ENCODE measurements around the gene GPR158.

GPR158 gene

GRCh38 chr10:25492680-25493079, 317.9 kb downstream of the GPR158 start:
- no peak for DNase-seq (ENCODE audit: low read depth in 1 of 2, low spot score in 1 of 2)

- DNase-seq (ENCODE audit: low read depth in 1 of 2, low spot score in 1 of 2) = no peak
These were observed 318.5 kb downstream of the GPR158 start for GRCh38 chr10:25493122-25493893.

DNA sequence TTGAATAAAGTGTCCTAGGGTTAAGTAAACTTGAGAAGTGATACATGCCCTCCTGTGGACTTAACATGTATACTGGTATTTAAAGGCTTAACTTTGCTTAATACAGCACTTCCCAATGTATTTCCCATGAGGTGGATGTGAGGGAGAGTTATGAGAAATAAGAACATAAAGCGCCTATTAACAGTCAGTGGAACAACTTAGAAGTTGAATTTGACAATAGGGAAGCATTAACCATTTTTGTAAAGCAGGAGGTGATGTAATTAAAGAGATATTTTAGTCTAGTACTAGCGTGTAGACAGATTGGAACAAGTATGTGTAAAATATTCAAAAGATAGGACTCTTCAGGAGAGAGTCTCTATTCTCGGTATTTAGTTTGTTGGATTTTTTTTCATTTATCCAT, 322.4 kb downstream of the GPR158 start:
- no peak for DNase-seq (ENCODE audit: low read depth in 1 of 2, low spot score in 1 of 2)

DNA sequence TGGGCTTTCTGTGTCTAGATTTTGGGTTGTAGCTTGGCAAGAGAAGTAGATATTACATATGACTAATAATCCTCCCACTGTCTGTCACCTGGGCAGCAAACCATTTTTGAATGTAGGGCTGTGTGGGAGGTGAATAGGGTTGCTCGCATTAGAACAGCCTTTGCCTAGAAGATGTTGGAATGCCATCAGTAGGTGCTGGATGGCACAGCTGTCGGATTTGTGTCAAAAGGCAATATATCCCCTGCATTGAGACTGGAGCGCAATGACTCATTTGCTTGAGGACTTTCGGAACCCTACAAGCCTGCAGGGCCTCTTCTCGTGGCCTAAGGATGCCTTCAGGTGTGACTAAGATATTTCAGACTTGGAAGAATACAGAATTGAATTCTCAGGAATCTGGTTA, 323.8 kb downstream of the GPR158 start:
- DNase-seq (ENCODE audit: low read depth in 1 of 2, low spot score in 1 of 2) = no peak

- no peak for DNase-seq (ENCODE audit: low read depth in 1 of 2, low spot score in 1 of 2)
These were observed 327.1 kb downstream of the GPR158 start for GRCh38 chr10:25501912-25502311.

DNA sequence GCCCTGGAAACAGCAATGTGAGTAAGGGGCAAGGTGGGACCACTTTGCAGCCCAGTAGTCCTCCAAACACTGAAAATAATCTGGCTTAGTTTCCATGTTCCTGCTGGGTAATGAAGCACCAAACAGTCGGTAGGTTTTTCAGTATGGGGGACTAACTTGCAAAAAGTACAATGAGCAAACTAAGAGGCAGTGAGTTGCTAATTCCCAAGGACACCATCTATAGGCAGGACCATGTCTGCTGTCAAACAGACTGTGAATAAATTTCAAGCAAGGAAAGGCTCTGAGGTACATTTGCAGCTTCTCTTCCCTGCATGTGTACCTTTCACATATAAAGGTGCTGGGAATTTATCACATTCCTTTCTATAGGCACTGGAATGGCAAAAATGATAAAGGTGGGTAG, 327.7 kb downstream of the GPR158 start:
- DNase-seq (ENCODE audit: low read depth in 1 of 2, low spot score in 1 of 2) = no peak

GRCh38 chr10:25504306-25504705, 329.5 kb downstream of the GPR158 start:
- no peak for DNase-seq (ENCODE audit: low read depth in 1 of 2, low spot score in 1 of 2)

- no peak for DNase-seq (ENCODE audit: low read depth in 1 of 2, low spot score in 1 of 2)
These were observed 330.0 kb downstream of the GPR158 start for GRCh38 chr10:25504838-25505237.

DNA sequence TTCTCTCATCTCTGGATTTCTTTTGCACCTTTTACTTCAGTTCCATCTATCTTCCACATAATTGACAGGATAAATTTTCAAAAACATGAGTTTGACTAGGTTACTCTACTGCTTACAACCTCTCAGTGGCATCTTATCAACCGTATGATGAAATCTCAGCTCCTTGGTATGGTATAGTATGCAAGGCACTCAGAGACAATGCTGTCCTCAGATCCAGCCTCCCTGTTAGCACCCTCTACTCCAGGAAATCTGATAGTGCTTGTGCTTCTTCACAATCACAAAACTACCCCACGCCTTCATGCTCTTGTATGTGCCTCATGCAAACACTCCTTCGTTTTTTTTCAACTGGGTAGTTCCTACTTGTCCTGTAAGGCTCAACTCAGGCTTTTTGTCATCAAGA, 330.7 kb downstream of the GPR158 start:
- no peak for DNase-seq (ENCODE audit: low read depth in 1 of 2, low spot score in 1 of 2)

- DNase-seq (ENCODE audit: low read depth in 1 of 2, low spot score in 1 of 2) = no peak
These were observed 332.1 kb downstream of the GPR158 start for GRCh38 chr10:25506821-25507335.

- DNase-seq (ENCODE audit: low read depth in 1 of 2, low spot score in 1 of 2) = no peak
These were observed 333.5 kb downstream of the GPR158 start for GRCh38 chr10:25508112-25508815.

DNA sequence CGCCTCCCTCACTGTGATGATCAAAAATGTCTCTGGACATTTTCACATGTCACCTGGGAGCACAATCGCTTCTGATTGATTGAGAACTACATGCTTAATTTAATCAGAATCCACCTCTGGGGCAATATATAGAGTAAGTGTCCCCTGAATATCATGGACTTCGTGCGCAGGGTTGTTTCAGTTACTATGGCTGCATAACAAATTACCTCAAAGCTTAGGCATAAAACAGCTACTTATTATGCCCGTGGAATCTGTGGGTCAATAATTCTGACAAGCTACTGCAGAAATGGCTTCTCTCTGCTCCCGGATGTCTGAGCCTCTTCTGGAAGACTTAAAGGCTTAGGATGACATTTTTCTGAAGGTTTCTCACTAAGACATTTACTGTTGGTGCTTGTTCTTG, 334.4 kb downstream of the GPR158 start:
- DNase-seq (ENCODE audit: low read depth in 1 of 2, low spot score in 1 of 2) = no peak

GRCh38 chr10:25522294-25522693, 347.5 kb downstream of the GPR158 start:
- DNase-seq (ENCODE audit: low read depth in 1 of 2, low spot score in 1 of 2) = no peak

DNA sequence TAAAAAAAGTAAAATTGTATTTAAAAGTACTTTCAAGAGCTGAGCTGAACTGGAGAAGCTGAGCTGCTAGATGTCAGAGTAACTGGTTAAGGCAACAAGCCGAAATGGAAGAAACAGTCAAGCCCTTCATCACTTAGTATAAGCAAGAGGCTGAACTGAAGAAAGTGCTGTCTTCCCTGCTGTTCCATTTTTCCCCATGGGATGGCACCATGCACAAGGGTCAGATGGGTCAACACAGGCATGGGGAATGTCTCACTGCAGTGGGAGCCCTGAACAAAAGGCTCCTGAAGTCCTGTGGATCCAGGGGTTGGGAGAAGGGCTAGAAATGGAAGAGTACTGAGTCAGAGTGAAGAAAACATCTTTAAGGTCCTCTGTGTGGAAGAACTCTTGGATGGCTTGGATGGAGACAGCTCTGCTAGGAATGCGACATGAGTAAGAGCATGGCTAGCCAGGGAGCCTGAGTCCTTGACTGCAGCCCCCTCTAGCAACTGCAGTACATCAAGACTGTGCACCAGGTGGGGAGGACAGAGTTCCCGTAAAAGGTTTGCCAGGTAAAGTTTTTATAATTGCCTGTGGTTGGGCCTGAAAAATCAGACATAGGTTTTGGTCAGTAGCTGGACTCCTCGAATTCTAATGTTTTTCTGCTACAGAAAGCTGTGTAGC, 348.3 kb downstream of the GPR158 start:
- DNase-seq (ENCODE audit: low read depth in 1 of 2, low spot score in 1 of 2) = no peak

DNA sequence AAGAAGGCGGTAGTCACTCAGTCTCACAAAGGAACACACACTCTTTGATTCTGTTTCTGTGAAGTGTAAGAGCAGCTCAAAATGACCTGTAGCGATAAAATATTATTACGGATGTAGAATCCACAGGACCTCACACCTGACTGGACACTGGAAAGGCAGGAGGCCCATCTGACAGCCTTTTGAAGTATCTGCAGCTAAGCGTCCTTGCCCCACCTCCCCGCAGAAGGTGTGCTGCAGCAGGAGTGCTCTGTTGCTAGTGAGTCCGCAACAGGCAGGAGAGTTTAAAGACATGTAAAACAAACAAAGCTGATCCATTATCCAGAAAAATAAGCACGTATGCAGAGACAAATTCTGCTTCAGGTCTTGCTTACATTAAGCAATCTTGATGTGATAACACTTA, 355.5 kb downstream of the GPR158 start:
- no peak for DNase-seq (ENCODE audit: low read depth in 1 of 2, low spot score in 1 of 2)

- DNase-seq (ENCODE audit: low read depth in 1 of 2, low spot score in 1 of 2) = no peak
These were observed 356.8 kb downstream of the GPR158 start for GRCh38 chr10:25531457-25532061.

DNA sequence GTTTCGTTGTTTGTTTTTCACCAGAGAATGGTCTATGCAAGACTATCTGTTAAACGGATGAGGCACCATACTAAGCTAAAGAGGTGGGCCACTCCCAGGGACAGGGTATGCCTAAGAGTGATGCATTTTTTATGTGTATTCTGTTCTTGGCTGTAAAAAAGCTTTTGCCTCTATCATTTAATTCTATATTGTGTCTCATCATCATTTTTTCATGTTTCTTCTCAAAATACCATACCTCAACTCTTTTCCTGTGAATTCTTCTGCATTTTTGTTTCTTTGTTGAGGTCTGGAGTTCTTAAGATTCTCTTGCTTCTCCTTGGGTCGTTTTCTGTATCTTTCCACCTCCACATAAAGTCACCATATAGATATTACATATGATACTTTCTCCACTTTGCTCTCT, 357.4 kb downstream of the GPR158 start:
- no peak for DNase-seq (ENCODE audit: low read depth in 1 of 2, low spot score in 1 of 2)

DNA sequence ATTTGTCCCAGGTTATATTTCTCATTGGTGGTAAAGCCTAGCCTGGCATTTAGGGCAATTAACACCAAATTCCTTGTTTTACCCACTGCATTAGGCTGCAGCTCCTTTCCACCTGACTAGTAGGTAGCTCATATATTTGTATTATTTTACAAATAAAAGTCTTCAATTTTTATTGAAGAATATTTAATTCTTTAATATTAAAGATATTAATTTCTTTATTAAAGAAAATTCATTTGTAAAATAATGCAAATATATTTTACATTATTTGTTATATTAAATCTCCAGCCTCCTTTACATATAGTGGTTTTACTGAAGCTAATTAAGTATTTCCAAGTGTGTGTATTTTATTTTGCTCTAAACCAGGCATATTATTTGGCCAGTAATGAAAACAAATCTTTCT, 361.2 kb downstream of the GPR158 start:
- DNase-seq (ENCODE audit: low read depth in 1 of 2, low spot score in 1 of 2) = no peak

DNA sequence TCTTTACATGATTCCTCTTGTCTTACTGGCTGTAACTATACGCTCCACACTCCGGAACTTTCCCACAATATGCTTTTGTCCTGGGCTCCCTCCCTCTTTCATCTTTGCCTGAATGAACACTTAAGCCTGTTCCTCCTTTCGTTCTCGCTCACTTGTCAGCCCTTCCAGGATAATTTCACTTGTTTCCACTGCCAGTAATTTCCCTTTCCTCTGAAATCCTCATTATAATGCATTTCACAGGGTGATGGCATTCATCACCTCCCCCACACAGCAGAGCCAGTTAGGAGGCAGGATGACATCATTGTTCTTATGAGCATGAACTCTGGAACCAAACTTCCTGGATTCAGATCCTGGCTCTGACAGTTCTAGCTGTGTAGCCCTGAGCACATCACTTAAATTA, 372.6 kb downstream of the GPR158 start:
- no peak for DNase-seq (ENCODE audit: low read depth in 1 of 2, low spot score in 1 of 2)

- DNase-seq (ENCODE audit: low read depth in 1 of 2, low spot score in 1 of 2) = no peak
These were observed 377.6 kb downstream of the GPR158 start for GRCh38 chr10:25552283-25552919.

DNA sequence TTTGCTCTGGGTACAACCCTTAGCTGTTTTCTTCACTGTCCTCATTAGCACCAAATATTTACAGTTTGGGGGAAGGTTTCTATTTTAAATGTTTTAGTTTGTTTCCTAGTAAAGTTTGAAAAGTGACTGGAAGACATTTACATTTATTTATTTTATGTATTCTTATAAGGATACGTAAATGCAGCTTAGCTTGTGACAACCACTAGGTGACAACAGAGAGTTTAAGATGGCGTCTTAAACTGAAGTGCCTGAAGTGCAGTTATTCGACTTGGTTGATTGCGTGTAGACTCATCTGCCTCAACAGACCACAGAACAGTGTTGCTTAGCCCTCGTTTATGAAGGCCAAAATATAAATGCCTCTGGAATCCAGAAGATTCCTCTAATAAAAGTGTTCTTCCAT, 381.1 kb downstream of the GPR158 start:
- DNase-seq (ENCODE audit: low read depth in 1 of 2, low spot score in 1 of 2) = no peak
